Measurements from ENCODE around the gene LGR4. TPM values are rescaled to one million over a fixed set of nuclear protein-coding genes. Genes with fewer than 3 reads are reported as not detected.

The LGR4 gene
- total and polyA plus RNA-seq, 2 of the 13 experiments (the other 11 are each of a cell fraction or from before 2014, with no cell fraction given) = 42.1 to 68.7 TPM

- no peak for TF ChIP-seq REST (IDR thresholded peaks at IDR 0.05; ENCODE audit: borderline replicate concordance in 1 of 2, low read depth in 1 of 2, low read length in 2 of 2)
- TF ChIP-seq ARID5B (CRISPR knock-in tag; IDR thresholded peaks at IDR 0.05) = peak; percentile 5; the same call in 1 of the 2 replicates
- 0 out of 2 replicates have a peak, but pooled peaks have one; percentile 2 for TF ChIP-seq CEBPG (CRISPR knock-in tag; IDR thresholded peaks at IDR 0.05)
- peak; percentile 23; the same call in 1 of the 2 replicates for TF ChIP-seq KAT7 (CRISPR knock-in tag; IDR thresholded peaks at IDR 0.05; ENCODE audit: borderline replicate concordance)
- 0 out of 2 replicates have a peak, but pooled peaks have one; percentile 34 for TF ChIP-seq FOSL2 (CRISPR knock-in tag; IDR thresholded peaks at IDR 0.05)
- peak; percentile 26 for TF ChIP-seq TEAD3 (CRISPR knock-in tag; optimal IDR thresholded peaks at IDR 0.05; ENCODE audit: borderline replicate concordance)
- TF ChIP-seq CEBPB (IDR thresholded peaks at IDR 0.05; ENCODE audit: borderline replicate concordance, low read depth, low read length) = peak; percentile 42; the same call in 1 of the 2 replicates
- TF ChIP-seq, protein P1, sequence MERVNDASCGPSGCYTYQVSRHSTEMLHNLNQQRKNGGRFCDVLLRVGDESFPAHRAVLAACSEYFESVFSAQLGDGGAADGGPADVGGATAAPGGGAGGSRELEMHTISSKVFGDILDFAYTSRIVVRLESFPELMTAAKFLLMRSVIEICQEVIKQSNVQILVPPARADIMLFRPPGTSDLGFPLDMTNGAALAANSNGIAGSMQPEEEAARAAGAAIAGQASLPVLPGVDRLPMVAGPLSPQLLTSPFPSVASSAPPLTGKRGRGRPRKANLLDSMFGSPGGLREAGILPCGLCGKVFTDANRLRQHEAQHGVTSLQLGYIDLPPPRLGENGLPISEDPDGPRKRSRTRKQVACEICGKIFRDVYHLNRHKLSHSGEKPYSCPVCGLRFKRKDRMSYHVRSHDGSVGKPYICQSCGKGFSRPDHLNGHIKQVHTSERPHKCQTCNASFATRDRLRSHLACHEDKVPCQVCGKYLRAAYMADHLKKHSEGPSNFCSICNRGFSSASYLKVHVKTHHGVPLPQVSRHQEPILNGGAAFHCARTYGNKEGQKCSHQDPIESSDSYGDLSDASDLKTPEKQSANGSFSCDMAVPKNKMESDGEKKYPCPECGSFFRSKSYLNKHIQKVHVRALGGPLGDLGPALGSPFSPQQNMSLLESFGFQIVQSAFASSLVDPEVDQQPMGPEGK (CRISPR knock-in tag; IDR thresholded peaks at IDR 0.05) = no peak
- 0 out of 2 replicates have a peak, but pooled peaks have one; percentile 32 for TF ChIP-seq SIN3A (IDR thresholded peaks at IDR 0.05; ENCODE audit: borderline replicate concordance, low read depth, low read length)
- no peak for TF ChIP-seq TBX2 (CRISPR knock-in tag; IDR thresholded peaks at IDR 0.05; ENCODE audit: borderline replicate concordance)
- 0 out of 2 replicates have a peak, but pooled peaks have one; percentile 37 for TF ChIP-seq TGIF2 (CRISPR knock-in tag; IDR thresholded peaks at IDR 0.05)
- TF ChIP-seq, protein P2, sequence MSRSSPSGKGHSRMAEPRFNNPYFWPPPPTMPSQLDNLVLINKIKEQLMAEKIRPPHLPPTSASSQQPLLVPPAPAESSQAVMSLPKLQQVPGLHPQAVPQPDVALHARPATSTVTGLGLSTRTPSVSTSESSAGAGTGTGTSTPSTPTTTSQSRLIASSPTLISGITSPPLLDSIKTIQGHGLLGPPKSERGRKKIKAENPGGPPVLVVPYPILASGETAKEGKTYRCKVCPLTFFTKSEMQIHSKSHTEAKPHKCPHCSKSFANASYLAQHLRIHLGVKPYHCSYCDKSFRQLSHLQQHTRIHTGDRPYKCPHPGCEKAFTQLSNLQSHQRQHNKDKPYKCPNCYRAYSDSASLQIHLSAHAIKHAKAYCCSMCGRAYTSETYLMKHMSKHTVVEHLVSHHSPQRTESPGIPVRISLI (CRISPR knock-in tag; IDR thresholded peaks at IDR 0.05; ENCODE audit: borderline replicate concordance) = peak; percentile 59; the same call in 1 of the 2 replicates
Measured at GRCh38 chr11:27468209-27468994, 4.2 kb downstream of the LGR4 start (continued).

Measured in HepG2 (cell line).